Daoy (cell line): ENCODE measurements around the gene SKIDA1. TPM values are rescaled to one million over a fixed set of nuclear protein-coding genes. Genes with fewer than 3 reads are reported as not detected.
A peak's percentile ranks its signal among the peaks of the same experiment; 100 is the strongest.

ENCODE experiments used
- DNase-seq: peaks from one replicate; pipeline ENCODE4 v3.0.0-alpha.2; 2015; ENCODE audit warnings: low read depth
- total RNA-seq: library from RNA; depleted of rRNA; stranded (reverse); fragments of >200 nt; shearing (Covaris generic); gene quantifications from 2 replicates; pipeline ENCODE4 v1.2.3, GENCODE V29; 2014

The SKIDA1 gene
- total RNA-seq, 1 experiment from 2014 or later = 0.29 TPM

DNA sequence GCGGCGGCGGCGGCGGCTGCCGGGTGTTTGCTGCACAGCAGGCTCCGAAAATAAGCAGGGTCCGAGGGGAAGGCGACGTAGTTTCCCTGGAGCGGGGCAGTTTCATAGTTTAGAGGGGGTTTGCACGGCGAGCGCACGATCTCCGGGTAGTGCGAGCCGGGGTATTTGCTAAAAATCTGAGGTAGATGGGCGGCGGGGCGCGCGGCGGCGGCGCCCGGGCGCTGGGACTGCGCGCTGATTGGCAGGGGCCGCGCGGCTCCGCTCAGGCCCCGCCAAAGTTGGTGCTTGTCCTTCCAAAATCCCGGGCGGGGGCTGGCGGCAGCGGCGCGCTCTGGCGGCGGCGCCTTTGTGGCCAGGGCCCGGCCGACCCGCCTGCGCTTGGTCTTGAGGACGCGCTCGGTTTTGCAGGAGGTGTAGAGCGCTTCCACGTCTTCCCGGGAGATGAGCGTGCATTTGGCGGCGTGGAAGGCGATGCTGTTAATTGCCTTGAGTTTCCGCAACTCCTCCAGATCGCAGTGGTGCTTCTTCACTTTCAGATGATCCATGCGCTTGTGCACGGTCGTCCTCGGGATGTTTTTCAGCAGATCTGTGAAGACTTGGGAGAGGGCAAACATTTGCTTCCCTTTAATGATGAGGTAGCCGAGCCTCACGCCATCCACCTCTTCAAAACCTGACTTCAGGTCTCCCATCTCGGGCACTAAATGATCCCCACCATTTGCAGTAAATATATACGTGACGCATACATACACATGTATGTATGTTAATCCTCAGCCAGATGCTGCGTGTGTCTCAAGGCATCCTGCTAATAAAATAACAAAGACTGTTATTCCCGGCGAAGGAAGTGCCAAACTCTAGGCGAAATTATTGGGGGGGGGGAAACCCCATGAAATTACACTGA is 8.1 kb downstream of the SKIDA1 start:
- DNase-seq = peak; percentile 63

DNA sequence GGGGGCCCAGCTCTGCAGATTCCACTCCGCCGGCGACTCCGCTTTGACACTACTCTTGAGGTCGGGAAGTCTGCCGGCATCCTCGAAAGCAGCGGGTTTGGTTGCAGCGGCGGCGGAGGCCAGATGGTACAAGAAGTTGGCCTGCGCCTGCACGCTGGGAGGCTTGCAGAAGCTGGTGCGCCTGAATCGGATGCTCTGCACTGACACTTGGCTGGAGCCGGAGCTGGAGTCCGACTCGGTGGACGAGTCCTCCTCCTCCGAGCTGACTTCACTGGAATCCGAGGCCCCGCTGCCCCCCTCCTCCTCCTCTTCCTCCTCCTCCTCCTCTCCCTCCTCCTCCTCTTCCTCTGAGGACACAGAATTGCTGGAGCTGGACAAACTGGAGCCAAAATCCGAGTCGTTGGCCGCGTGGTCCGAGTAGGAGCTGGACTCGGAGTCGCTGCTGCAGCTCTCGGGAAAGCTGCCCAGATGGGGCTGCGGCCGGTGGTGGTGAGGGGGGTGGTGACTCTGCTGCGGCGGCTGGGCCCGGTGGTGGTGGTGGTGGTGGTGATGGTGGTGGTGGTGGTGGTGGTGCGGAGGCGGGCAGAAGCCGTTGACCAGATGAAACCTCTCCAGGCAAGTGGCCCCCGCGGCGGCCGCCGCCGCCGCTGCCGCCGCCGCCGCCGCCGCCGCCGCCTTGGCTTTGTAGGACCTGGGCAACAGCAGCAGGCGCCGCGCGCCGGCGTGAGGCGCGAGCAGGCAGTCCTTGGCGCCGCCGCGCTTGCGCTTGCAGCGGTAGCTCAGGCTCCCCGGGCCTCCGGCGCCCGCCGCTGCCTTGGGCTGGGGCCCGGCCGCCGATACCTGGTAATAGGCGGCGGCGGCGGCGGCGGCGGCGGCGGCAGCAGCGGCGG is 9.0 kb downstream of the SKIDA1 start:
- peak; percentile 73 for DNase-seq

DNA sequence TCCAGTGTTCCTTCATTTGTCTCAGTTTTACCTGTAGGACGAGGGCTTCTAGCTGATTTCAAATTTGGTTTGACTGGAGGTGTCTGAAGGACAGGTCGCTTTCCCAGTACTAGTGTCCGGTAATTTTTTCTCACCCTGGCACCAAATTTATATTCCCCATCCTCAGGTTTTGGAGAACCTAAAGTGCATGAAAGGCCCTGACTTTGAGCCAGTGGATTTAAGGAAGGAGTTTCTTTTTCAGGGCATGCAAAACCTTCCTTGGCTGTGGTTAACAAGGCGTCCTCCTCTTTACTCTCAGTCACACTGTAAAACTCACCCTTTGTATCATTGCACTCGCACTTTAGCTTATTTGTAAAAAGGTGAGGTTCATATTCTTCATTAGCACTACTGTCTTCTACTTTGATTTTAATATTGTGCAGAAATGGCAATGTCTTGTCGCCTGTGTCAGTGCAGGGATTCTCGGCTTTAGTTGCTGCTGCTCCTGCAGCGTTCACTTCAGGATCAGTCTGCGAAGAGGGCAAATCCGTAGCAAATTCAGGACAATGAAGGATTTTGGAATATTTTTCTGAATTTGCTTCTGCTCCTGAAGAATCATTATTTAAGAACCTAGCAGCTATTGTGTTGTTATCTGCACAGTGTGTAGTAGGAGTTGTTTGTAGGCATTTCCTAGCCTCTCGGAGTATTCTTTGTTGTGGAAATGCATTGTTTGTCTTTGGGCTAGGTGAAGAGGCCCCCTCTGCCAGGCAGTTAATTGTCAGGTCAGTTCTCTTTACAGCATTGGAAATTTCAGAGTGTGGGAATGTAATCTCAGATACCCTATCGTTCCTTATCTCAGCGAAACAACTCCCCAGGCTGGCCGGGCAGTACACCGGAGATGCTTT is 9.9 kb downstream of the SKIDA1 start:
- DNase-seq = no peak

- DNase-seq = no peak
Measured at GRCh38 chr10:21514818-21515351, 10.6 kb downstream of the SKIDA1 start.

- no peak for DNase-seq
Measured at GRCh38 chr10:21514129-21514817, 11.2 kb downstream of the SKIDA1 start.

GRCh38 chr10:21513405-21513788 is 12.1 kb downstream of the SKIDA1 start:
- no peak for DNase-seq

- no peak for DNase-seq
Measured at GRCh38 chr10:21512573-21513404, 12.7 kb downstream of the SKIDA1 start.

DNA sequence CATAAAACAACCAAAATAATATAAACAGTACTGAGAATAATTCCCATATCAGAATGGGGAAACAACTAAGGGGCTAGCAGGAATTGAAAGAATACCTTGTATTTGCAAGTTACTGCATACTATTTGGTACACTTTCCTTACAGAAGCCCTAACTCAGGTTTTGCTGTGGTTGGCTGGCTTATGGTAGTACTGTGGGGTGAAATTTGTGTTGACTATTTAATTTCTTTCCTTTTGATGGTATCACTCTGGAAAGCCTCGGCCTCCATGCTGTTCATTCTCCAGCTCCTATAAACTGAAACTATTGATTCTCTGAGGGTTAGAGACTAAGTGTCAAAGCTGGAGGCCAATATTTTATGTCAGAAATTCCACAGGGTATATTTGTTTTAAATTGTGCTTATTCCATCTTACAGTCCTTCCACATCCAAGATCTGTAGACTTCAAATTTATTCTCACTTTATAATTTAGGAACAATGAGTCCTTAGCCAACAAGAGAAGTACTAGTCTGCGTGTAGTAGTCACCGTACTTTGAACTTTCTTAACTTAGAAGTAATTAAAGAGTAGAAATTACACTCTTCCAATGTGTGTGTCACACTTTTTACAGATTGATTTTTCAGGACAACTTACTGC is 13.4 kb downstream of the SKIDA1 start:
- no peak for DNase-seq

DNA sequence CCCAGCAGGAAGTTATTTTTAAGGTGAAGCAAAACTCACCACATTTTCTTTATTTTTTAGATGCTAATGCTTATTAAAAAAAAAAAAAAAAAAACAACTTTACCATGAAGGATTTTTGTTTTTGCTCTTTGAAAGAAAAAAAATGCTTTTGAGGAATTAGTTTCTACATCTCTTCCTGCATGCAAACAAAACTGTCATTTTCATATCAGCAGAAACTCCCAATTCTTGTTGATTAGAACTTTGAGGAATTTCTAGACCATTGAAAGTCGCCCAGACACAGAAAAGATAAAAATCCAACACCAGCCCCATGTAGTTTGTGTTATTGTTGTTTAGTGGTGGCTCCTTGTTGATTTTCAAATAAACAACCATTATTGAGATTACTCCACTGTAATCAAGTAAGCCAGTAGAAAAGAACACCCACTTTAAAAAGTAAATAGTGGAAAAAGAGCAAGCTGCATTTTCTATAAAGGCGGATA is 14.3 kb downstream of the SKIDA1 start:
- no peak for DNase-seq

GRCh38 chr10:21510241-21511094 is 15.0 kb downstream of the SKIDA1 start:
- DNase-seq = no peak

GRCh38 chr10:21509341-21510240 is 15.9 kb downstream of the SKIDA1 start:
- no peak for DNase-seq

DNA sequence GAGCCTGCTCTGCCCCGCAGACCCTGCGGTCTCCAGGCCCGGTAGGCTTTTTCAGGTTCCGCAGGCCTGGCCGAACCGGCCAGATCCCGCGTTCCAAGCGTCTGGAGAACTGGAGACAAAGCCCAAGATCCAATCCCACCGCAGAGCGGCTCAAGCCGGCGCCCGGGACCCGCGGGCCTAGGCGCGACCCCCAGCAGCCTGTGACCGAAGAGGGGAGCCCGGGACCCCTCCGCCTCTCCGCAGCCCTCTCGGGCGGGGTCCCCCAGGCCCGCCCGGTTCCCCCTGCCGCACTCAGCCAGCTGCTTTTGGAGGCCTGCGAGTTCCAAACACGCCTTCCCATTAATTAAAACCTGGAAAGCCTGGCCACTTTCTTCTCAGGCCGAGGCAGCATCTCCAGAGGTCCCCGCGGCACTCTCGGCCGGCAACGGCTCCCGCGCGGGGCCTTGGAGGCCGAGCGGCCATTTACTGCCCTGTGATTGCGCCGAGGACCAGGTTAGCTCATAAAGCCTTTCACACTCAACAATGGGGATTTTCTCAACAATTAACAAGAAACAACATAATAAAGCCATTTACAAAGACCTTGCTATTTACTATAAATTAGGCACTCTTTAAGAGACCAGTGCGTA is 16.7 kb downstream of the SKIDA1 start:
- DNase-seq = no peak

GRCh38 chr10:21507150-21507549 is 18.3 kb downstream of the SKIDA1 start:
- DNase-seq = no peak

DNA sequence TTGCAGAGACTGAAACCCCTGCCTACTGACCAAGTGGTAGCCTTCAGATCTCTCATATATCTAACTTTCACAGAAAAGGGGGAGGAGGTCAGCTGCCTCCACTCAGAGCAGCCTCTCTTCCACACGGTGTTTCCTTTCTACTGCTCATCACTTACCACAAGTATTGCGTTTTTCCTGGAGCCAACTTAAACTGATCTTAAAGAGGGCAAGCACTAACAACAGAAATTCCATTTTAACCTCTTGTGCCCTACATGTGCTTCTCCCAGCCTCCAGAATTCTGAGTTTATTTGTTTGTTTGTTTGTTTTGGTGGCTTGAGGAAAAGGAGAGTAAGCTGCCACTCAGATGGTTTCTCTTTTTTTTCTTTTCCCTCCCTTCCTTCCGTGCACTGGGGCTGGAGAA is 19.1 kb downstream of the SKIDA1 start:
- no peak for DNase-seq

DNA sequence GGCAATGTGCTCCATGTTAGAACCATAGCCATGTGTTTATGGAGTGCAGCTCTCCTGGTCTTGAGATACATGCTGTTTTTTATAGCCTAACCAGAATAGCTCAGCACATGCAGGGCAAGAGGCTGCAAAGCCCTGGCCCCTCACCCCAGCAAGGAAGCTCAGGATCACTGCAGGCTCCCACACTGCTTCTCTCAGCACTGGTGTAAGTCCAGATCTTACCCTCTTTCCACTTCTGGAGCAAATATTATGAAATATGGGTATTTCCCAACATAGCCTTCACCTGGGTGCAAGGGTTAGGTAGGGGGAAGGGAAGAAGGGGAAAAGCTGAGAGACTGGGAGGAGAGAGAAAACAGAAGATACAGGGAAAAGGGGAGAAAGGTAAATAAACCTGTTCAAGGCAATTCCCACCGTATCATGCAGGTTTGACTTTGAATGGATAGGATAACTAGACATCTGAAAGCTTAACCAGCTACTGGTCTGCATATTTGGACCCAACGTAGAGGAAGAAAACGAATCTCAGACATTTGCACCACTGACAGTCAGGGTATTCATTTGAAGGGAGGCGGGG is 19.7 kb downstream of the SKIDA1 start:
- DNase-seq = no peak

DNA sequence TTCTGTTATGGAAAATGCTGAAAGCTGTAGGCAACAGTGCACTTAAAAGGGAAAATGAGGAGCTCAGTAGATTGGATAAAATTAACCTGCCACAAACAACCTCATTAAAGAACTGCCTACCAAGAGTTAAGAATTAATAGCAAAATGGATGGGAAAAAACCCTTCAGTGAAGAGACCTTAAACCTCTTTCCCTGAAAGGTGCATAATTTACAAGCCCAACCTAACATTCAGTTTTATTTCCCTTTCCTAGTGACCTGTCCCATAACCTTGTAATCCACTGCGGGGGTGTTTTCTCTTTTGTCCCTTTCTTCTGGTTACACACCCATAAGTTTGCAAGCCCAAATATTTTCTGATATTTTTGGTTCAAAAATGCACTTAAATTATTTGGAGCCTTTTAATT is 21.9 kb downstream of the SKIDA1 start:
- DNase-seq = no peak
